Measurements from ENCODE around the gene USF1.

GRCh38 chr1:161052899-161053298 lies 7.1 kb upstream of the USF1 start:
- no peak for TF ChIP-seq CTCF (conservative IDR thresholded peaks at IDR 0.05; ENCODE audit: low read depth in 2 of 2)
- no peak for TF ChIP-seq EZH2 (IDR thresholded peaks at IDR 0.05; ENCODE audit: low read depth, unreplicated experiment)
- TF ChIP-seq EZH2phosphoT487 (IDR thresholded peaks at IDR 0.05; ENCODE audit: unreplicated experiment) = no peak
- no peak for TF ChIP-seq JUNB (IDR thresholded peaks at IDR 0.05; ENCODE audit: unreplicated experiment)
- TF ChIP-seq CREB1 (CRISPR knock-in tag; IDR thresholded peaks at IDR 0.05; ENCODE audit: low read depth) = no peak
- TF ChIP-seq POLR2AphosphoS5 (IDR thresholded peaks at IDR 0.05; ENCODE audit: low read depth) = no peak

All from GM23338 (cell line).